BJ (cell line): ENCODE measurements around the gene LAMA3. TPM values are rescaled to one million over a fixed set of nuclear protein-coding genes. Genes with fewer than 3 reads are reported as not detected.

Source experiments
- CTCF ChIA-PET: fragments of 350-600 bp; formaldehyde crosslinking; extraction: SDS; loops from one replicate; lab custom pipeline; 2021; ENCODE audit warnings: antibody characterized with exemption, inconsistent platforms; lab: Yijun Ruan, JAX
- POLR2A ChIA-PET: fragments of 300-600 bp; sonication (Branson Sonifier 250); formaldehyde crosslinking; extraction: SDS; loops from one replicate; lab custom pipeline; 2021; ENCODE audit warnings: antibody characterized with exemption; lab: Charles Lee
- DNase-seq: peaks from one replicate; pipeline ENCODE4 v3.0.0-alpha.2; 2011; ENCODE audit warnings: low read depth
- H3K27me3 ChIP-seq: 2 replicates; pipeline ENCODE4 v1.6.0; 2011; ENCODE audit warnings: low read length; ENCODE audit not compliant: control insufficient read depth, insufficient read depth
- H3K36me3 ChIP-seq: 2 replicates; pipeline ENCODE4 v1.5.1; 2011; ENCODE audit warnings: low read length; ENCODE audit not compliant: control insufficient read depth, insufficient read depth
- H3K4me3 ChIP-seq: 2 replicates; pipeline ENCODE4 v1.5.1; 2011; ENCODE audit warnings: low read depth, mild to moderate bottlenecking, control low read depth, low read length
- polyA plus RNA-seq: library from polyadenylated mRNA; depleted of rRNA; stranded (reverse); fragments of >200 nt; gene quantifications from 2 replicates; pipeline ENCODE4 v1.2.3, GENCODE V29; 2011
- TF ChIP-seq, protein P1 (sequence below): IDR thresholded peaks from 2 replicates; pipeline ENCODE4 v1.5.1; 2011; ENCODE audit warnings: low read depth, mild to moderate bottlenecking, control low read depth, inconsistent platforms, low read length, moderate library complexity; ENCODE audit not compliant: insufficient read depth

The LAMA3 gene
- polyA plus RNA-seq, 1 experiment = 5.6 TPM

DNA sequence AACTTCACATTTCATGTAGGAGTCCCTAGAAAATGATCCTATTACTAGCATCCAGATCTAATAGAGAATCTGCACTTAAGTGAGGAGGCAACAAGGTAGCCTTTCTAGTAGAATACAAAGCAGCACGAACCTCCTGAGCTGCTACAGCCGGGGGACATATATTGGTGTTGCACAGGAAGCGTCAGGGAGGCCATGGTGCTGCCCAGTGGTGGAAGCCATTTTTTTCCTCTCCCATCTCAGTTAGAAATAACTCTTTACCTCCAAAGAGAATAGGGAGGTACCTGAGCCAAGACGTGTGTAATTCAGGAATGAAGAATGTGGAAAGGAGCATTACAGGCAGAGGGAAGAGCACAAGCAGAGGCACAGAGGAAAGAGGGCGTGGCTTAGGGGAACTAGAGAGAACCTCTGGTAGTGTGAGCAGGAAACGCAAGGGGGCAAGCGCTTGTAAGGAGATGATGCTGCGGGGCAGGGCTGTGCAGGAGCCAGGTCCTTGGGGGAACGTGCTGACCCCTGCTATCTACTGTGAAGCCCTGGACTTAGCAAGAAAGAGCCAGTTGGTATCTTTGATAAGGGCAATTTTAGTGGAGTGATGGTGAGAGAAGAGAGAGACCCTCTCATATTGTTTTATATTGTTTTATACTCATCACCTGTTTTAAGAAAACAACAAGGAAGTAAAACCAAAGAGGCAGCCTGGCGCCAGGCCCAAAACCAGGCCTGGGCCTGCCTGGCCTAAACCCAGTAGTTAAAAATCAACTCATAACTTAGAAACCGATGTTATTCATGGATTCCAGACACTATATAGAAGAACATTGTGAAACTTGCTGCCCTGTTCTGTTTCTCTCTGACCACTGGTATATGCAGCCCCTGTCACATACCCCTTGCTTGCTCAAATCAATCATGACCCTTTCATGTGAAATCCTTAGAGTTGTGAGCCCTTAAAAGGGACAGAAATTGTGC lies 275.3 kb downstream of the LAMA3 start:
- TF ChIP-seq, protein P1, sequence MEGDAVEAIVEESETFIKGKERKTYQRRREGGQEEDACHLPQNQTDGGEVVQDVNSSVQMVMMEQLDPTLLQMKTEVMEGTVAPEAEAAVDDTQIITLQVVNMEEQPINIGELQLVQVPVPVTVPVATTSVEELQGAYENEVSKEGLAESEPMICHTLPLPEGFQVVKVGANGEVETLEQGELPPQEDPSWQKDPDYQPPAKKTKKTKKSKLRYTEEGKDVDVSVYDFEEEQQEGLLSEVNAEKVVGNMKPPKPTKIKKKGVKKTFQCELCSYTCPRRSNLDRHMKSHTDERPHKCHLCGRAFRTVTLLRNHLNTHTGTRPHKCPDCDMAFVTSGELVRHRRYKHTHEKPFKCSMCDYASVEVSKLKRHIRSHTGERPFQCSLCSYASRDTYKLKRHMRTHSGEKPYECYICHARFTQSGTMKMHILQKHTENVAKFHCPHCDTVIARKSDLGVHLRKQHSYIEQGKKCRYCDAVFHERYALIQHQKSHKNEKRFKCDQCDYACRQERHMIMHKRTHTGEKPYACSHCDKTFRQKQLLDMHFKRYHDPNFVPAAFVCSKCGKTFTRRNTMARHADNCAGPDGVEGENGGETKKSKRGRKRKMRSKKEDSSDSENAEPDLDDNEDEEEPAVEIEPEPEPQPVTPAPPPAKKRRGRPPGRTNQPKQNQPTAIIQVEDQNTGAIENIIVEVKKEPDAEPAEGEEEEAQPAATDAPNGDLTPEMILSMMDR = no peak
- CTCF ChIA-PET = no interaction called here
- Histone ChIP-seq H3K4me3 (no peak overlapping the region), H3K36me3 (no peaks in the 10 kb centered on the region), H3K27me3 (peaks cover 4% of the 10 kb centered on the region)
- DNase-seq = no peak
- POLR2A ChIA-PET = no interaction called here

GRCh38 chr18:23966909-23967308 lies 277.7 kb downstream of the LAMA3 start:
- POLR2A ChIA-PET = no interaction called here
- Histone ChIP-seq H3K27me3 (peaks cover 1% of the 10 kb centered on the region), H3K4me3 (no peak overlapping the region), H3K36me3 (no peaks in the 10 kb centered on the region)
- no peak for DNase-seq
- TF ChIP-seq, protein P1 = no peak
- CTCF ChIA-PET = interaction anchor here (0.9 kb wide), 1 partner anchor 14 kb away, joined by 3 read pairs; no protein-coding TSS in a partner anchor

DNA sequence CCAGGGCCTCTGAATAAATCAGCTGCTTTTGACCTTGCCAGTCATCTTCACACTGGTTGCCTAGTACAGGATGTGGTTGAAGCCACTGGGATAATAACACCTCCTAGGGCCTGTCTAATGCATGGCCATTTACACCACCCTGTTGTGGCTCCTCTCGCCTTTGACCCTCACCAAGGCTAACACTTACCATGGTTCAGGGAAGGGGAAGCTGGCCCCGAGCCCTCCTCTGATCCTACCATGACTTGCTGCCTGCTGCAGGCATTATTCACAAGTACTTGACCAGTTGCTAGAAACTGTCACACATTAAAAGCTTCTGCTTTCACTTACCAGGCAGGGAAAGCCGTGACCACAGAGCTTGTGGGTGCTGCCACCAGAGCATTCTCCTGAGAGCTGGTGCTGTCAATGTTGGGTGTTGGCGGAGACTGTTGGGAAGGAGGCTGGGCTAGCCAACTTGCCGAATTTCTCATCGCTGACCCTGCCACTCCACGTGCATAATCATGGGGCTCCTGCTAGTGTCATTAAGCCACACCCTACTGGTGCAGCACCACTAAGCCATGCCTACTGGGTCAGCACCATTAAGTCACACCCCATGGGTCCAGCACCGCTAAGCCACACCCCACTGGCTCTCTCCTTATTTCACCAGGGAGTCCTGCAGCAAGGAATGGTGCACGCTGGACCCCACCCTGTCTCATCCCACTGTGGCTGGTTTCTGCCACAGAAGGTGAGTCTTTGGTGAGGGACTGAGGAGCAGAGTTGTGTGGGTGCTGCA lies 278.3 kb downstream of the LAMA3 start:
- TF ChIP-seq, protein P1 = no peak
- no peak overlapping the region for H3K4me3 ChIP-seq
- peaks cover 1% of the 10 kb centered on the region for H3K27me3 ChIP-seq
- POLR2A ChIA-PET = no interaction called here
- CTCF ChIA-PET = interaction anchor here (0.9 to 1.3 kb wide), 3 partner anchors 12 to 34 kb away, joined by 3 read pairs; no protein-coding TSS in a partner anchor
- no peak for DNase-seq
- H3K36me3 ChIP-seq = no peaks in the 10 kb centered on the region

GRCh38 chr18:23968638-23969604 lies 279.7 kb downstream of the LAMA3 start:
- ChIA-PET CTCF (interaction anchor here (1.1 to 1.3 kb wide), 3 partner anchors 11 to 151 kb away, joined by 3 to 7 read pairs (median 3); no protein-coding TSS in a partner anchor), POLR2A (no interaction called here)
- TF ChIP-seq, protein P1 = no peak
- H3K27me3 ChIP-seq = peaks cover 1% of the 10 kb centered on the region
- no peak overlapping the region for H3K4me3 ChIP-seq
- H3K36me3 ChIP-seq = no peaks in the 10 kb centered on the region
- no peak for DNase-seq
